ENCODE data around the gene FMO5. TPM values are rescaled to one million over a fixed set of nuclear protein-coding genes. Genes with fewer than 3 reads are reported as not detected.
A peak's percentile ranks its signal among the peaks of the same experiment; 100 is the strongest.

The FMO5 gene
- total and polyA plus RNA-seq, 10 of the 15 experiments (the other 5 are each of a cell fraction or from before 2014, with no cell fraction given) = 0.05 to 0.58 (median 0.19) TPM

DNA sequence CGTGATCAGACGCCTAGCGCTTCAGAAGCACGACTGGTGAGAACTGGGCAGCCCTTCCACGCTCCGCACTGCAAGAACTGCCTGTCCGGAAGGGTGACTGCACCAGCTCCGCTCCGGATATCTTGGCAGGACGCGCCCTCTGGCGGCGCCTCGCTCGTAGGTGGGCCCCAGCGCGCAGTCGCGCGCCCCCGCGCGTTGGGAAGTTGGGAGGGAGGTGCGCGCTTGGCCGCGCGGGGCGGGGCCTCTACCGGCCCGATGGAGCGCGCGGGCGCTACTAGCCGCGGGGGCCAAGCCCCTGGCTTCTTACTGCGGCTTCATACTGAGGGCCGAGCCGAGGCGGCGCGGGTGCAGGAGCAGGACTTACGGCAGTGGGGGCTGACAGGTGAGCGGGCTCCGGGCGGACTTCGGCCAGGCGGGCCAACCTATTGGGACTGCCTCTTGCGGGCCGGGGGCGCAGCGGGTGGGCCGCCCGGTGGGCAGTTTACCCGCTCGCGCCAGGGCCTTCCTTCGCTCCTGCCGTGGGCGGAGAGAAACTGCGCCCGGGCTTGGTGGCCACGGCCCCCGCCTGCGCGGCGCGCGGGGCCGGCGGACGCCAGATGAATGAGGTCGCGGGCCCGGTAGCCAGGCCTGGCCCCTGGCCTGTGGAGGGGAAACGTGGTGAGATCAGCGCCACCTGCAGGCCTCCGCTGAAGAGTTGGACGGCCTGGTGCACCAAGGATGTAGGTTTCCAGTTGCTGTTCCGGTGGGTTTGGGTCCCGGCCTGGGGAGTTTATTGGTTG, 17.5 kb upstream of the FMO5 start, which contains the start of gene CHD1L (continued):
- TF ChIP-seq ZBTB40 (IDR thresholded peaks at IDR 0.05; ENCODE audit: borderline replicate concordance) (no peak; the same call in 1 of the 2 replicates), RBBP5 (conservative IDR thresholded peaks at IDR 0.05) (no peak), ATF7 (IDR thresholded peaks at IDR 0.05; ENCODE audit: low read depth) (no peak), CREB1 (IDR thresholded peaks at IDR 0.05; ENCODE audit: low read depth) (peak; percentile 61; the same call in 1 of the 2 replicates), SMAD5 (IDR thresholded peaks at IDR 0.05; ENCODE audit: low read depth) (no peak), ASH2L (IDR thresholded peaks at IDR 0.05; ENCODE audit: borderline replicate concordance, low read depth) (no peak; the same call in 1 of the 2 replicates), SIX5 (IDR thresholded peaks at IDR 0.05; ENCODE audit: low read depth, low read length, severe bottlenecking) (peak; percentile 20), RELA (IDR thresholded peaks at IDR 0.05; ENCODE audit: borderline replicate concordance, partially characterized antibody) (peak; percentile 62), NFYA (IDR thresholded peaks at IDR 0.05; ENCODE audit: borderline replicate concordance, low read depth, low read length) (no peak), E2F4 (IDR thresholded peaks at IDR 0.05; ENCODE audit: low read depth, low read length) (0 out of 2 replicates have a peak, but pooled peaks have one; percentile 40), BACH1 (IDR thresholded peaks at IDR 0.05; ENCODE audit: borderline replicate concordance) (peak; percentile 30; the same call in 1 of the 2 replicates), MEF2A (IDR thresholded peaks at IDR 0.05; ENCODE audit: insufficient read depth, low read depth, low read length) (no peak), BRCA1 (IDR thresholded peaks at IDR 0.05; ENCODE audit: low read depth, low read length) (0 out of 2 replicates have a peak, but pooled peaks have one; percentile 33), STAT1 (conservative IDR thresholded peaks at IDR 0.05) (0 out of 2 replicates have a peak, but pooled peaks have one; percentile 36)
- TF ChIP-seq, protein P1, sequence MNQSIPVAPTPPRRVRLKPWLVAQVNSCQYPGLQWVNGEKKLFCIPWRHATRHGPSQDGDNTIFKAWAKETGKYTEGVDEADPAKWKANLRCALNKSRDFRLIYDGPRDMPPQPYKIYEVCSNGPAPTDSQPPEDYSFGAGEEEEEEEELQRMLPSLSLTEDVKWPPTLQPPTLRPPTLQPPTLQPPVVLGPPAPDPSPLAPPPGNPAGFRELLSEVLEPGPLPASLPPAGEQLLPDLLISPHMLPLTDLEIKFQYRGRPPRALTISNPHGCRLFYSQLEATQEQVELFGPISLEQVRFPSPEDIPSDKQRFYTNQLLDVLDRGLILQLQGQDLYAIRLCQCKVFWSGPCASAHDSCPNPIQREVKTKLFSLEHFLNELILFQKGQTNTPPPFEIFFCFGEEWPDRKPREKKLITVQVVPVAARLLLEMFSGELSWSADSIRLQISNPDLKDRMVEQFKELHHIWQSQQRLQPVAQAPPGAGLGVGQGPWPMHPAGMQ (IDR thresholded peaks at IDR 0.05; ENCODE audit: borderline replicate concordance) = no peak
- TF ChIP-seq, protein P2, sequence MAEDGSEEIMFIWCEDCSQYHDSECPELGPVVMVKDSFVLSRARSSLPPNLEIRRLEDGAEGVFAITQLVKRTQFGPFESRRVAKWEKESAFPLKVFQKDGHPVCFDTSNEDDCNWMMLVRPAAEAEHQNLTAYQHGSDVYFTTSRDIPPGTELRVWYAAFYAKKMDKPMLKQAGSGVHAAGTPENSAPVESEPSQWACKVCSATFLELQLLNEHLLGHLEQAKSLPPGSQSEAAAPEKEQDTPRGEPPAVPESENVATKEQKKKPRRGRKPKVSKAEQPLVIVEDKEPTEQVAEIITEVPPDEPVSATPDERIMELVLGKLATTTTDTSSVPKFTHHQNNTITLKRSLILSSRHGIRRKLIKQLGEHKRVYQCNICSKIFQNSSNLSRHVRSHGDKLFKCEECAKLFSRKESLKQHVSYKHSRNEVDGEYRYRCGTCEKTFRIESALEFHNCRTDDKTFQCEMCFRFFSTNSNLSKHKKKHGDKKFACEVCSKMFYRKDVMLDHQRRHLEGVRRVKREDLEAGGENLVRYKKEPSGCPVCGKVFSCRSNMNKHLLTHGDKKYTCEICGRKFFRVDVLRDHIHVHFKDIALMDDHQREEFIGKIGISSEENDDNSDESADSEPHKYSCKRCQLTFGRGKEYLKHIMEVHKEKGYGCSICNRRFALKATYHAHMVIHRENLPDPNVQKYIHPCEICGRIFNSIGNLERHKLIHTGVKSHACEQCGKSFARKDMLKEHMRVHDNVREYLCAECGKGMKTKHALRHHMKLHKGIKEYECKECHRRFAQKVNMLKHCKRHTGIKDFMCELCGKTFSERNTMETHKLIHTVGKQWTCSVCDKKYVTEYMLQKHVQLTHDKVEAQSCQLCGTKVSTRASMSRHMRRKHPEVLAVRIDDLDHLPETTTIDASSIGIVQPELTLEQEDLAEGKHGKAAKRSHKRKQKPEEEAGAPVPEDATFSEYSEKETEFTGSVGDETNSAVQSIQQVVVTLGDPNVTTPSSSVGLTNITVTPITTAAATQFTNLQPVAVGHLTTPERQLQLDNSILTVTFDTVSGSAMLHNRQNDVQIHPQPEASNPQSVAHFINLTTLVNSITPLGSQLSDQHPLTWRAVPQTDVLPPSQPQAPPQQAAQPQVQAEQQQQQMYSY (CRISPR knock-in tag; IDR thresholded peaks at IDR 0.05) = no peak
- TF ChIP-seq, protein P3, sequence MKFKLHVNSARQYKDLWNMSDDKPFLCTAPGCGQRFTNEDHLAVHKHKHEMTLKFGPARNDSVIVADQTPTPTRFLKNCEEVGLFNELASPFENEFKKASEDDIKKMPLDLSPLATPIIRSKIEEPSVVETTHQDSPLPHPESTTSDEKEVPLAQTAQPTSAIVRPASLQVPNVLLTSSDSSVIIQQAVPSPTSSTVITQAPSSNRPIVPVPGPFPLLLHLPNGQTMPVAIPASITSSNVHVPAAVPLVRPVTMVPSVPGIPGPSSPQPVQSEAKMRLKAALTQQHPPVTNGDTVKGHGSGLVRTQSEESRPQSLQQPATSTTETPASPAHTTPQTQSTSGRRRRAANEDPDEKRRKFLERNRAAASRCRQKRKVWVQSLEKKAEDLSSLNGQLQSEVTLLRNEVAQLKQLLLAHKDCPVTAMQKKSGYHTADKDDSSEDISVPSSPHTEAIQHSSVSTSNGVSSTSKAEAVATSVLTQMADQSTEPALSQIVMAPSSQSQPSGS (IDR thresholded peaks at IDR 0.05; ENCODE audit: low read length) = no peak

Measured in GM12878 (cell line).